Occipital lobe (tissue), 2 donors: ENCODE measurements around the gene SLC9A9. TPM values are rescaled to one million over a fixed set of nuclear protein-coding genes. Genes with fewer than 3 reads are reported as not detected.

Experiments
- DNase-seq: peaks from one replicate; lab custom pipeline; 2025; lab: John Stamatoyannopoulos, UW
- total RNA-seq: library from RNA; depleted of rRNA; stranded (reverse); fragments of >200 nt; gene quantifications from one replicate; pipeline ENCODE4 v1.2.3, GENCODE V29; 2014

Gene SLC9A9
- total RNA-seq, 1 donor from 2014 or later = 7.3 TPM

DNA sequence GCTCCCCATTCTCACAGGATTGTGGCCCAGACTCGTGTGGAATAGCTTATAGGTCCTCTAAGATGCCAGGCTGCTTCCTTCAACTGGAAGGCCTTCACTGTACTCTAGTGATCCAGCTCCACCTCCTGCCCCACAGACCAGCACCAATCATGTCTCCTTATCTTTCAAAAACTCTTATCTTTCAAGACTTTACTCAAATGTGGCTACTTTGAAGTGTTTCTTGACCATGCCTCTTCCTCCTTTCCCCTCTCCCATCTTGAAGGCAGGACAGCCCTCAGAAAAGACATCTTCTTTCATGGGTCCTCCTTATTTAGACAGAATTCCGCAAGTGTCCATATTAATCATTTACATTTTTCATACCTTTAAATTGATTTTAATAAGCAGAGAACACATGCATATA is 586.4 kb downstream of the SLC9A9 start:
- no peak for DNase-seq

DNA sequence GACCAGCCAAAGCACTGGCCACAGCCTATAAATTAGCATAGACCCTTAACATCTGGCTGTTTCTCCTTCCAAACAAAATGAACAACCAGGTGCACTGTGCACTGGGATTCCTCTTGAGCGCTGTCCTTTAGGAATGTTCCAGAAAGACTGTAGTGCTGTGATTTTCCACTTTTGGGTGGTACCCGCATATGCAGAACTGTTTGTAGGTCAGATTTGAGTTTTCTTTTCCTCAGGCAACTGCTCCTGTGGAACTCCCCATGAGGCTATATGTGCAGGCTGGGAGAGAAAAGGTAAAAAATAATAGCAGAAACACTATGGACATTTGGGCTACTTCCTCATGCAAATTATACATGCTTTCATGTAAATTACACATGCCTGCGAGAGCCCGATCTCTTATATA is 589.6 kb downstream of the SLC9A9 start:
- no peak for DNase-seq

DNA sequence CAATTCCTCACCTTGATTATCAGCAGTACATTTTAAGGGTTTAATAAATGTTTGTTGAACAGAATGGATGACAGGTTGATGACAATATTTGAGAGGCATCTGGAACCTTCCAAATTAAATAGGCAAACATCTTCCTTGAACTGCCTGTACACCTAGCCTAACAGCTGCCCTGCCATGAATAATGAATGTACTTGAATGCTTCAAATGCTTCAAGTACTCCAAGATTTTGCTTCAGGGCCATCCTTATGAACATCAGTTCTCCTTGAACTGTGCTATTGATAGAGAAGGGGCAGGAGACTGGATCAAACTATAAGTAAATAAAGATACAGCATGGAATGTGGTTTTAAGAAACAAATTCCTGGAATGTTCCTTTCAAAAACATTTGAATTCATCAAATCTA is 591.9 kb downstream of the SLC9A9 start:
- no peak for DNase-seq

DNA sequence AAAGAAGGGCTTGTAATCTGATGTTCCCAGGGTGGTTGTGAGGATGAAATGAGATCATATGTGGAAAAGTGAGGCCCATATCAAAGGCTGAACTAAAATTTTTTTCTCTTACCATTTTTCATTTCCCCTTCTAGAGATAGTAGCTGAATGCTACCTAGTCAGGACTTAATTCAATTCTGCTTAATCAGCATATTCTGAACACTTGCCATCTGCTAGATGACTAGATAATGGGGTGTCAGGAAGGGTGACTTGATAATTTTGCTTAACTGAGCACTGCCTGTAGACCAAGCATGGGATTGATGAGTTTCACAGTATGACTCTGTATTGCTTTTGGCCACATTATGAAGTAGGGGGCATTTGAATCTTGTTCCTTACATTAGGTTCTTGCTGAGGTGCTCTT is 592.5 kb downstream of the SLC9A9 start:
- DNase-seq = no peak

DNA sequence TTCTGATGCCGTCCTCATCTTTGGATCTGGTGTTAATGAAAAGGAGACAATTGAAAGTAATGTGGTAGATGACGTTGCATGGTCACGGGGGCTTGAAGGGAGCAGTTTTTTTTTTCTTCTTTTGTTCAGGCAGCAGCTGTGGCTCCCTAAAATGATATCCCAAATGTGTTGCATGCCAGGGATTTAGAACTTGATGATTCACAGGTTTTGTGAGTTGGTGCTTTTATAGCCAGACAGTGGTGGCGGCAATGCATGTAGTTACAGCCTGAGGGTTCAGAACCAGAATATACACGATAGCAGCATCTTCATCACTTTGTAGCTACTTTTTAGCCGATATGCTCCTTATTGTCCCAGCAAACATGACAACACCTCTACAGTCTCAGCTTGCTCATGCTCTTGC is 595.3 kb downstream of the SLC9A9 start:
- DNase-seq = no peak

DNA sequence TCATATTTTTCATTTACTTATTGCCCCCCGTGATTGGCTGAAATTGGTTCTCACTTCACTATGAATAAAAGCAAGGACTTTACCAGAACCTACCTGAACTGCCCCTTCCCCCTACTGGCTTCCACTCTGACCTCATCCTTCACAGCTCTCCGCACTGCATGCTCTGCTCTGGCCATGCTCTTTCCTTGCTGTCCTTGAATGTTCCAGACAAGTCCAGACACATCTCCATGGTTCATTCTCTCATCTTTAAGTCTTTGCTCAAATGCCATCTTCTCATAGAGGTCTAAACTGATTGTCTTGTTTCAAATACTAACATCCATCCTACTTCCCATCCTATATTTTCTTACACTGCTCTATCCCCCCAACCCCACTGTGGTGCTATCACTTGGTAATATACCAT is 599.3 kb downstream of the SLC9A9 start:
- DNase-seq = no peak

DNA sequence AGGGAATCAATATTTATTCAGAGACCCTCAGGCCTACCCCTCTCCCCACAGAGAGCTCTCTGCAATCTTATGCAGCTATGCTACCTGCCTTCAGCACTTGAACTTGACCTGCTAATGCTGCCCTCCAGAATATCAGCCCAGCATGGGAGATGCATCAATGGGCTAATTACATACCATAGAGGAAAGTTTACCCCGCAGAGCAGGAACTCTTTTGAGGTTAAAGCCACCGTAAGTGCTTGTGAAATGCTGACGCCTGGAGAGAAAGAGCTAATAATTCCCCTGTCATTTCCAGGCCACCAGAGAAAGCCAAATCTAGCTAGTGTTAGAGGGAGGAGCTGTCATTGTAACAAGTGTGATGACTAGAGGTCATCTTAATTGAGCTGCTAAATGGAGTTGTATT is 601.2 kb downstream of the SLC9A9 start:
- DNase-seq = no peak

DNA sequence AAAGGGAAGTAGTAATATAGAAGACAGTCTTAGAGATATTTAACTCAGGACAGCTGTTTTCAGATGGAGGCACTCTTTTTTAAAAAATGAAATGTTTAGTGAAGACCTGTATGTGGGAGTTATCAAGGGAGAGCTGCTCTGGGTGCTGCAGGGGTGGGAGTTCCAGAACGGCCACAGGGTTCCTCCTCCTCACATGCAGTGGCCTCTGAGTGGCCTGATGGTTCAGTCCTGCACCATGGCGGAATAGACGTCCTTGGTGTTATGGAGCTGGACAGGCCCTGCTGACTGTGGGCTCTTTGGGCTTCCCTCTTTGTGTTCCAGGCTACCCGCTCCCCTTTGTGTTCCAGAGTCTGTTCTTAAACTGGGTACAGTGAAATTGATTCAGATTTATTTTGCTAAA is 602.6 kb downstream of the SLC9A9 start:
- no peak for DNase-seq

DNA sequence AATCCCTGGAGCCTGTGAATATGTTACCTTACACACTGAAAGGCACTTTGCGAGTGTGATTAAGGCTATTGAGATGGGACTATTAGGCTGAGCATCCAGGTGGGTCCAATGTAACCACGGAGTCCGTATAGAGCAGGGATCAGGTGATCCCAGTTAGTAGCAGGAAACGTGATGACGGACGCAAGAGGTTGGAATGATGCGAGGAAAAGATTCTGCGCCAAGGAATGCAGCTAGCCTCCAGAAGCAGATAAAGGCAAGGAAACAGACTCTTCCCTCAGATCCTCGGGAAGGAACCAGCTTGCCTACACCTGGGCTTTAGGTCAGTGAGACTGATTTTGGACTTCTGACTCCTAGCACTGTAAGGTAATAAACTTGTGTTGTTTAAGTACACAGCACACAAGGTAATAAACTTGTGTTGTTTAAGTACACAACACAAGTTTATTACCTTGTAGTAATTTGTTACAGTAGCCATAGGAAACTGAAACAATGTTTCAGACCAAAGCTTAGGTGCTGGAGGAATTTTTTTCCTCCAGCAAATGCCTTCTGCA is 603.7 kb downstream of the SLC9A9 start:
- no peak for DNase-seq

DNA sequence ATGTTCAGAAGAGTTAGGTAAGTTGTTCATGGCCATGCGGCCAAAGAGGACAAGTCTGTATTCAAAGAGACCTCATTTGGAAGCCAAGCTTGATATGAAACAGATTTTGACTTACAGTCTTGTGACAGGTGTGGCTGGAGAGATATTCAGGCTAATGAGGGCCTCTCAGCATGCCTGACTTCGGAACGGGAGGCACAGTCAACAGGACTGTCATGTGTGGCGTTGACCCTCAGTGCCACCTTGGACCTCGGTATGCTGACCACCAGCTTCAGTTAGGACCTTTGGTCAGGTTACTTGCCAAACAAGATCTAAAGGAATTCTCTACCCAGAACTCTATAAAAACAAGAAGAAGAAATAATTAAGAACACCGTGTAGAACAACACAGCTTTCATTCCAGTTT is 604.6 kb downstream of the SLC9A9 start:
- no peak for DNase-seq

DNA sequence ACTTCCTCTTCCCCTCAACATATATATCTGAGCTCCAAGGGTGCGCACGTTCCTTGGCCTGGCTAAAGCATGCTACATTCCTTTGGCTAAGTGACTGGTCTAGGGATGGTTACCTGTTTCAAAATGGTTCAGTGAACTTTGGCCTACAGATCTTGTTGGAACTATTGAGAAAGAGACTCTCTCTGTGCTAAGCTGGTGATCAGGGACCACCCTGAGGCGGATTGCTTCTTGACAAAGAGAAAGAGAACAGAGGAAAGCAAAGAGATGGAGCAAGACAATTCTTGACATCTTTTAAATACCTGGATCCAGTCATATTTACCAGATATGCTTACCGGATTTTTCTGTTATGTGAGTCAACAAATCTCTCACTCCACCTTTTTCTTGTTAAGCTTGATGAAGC is 605.6 kb downstream of the SLC9A9 start:
- no peak for DNase-seq

DNA sequence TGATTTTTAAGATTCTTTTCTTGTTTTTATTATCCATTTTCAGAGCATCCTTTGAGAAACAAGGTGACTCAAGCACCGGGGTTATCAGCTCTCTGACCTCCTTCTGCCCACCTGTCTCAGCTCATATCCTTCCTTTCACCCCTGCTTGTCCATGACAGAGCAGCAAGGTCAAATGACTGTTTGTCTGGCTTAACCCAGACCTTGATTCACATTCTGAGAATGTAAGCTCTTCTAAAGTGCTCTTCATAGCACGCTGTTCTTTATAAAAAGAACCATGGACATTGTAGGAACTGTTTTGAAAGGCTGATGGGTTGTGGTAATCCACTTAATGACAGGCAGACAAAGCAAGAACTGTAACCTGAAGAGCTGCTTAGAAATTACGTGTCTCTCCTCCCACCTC is 606.2 kb downstream of the SLC9A9 start:
- no peak for DNase-seq

DNA sequence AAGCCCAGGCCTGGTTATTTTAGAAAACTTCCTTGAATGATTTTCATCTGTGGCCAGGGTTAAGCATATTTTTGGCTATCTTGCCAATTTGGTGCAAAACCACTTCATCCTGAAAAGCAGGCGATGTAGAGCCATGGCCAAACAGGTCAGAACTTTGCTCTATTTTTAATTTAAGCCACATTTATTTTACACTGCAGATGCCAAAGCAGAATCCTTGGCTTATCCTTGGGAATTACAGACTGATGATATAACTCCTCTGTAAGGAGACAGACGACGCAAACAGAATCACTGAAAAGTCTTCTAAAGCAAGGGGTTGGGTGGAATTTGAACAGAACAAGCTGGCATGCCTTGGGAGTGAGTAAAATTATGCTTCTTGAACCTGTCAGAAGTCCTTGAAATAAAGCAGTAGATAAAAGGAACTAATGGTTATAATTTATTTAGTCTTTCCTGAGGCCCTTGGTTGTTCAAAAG is 606.8 kb downstream of the SLC9A9 start:
- DNase-seq = no peak

DNA sequence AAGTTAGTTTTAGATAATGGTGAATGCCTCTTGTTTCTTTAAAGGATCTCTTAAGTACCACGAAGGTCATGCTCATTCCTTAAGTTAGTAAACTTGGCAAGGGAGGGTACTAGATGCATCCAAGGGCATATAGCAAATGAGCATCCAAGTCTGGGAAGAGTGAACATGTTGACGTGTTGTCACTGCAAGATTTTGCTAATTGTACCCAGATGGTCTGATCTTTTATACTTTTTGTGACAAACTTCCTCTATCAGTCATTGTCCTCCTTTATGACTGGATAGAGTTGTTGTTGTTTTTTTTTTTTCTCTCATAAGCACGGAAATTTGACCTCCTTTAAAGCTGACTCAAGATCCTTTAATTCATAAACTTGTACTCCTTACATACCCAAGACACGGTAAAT is 607.4 kb downstream of the SLC9A9 start:
- no peak for DNase-seq

DNA sequence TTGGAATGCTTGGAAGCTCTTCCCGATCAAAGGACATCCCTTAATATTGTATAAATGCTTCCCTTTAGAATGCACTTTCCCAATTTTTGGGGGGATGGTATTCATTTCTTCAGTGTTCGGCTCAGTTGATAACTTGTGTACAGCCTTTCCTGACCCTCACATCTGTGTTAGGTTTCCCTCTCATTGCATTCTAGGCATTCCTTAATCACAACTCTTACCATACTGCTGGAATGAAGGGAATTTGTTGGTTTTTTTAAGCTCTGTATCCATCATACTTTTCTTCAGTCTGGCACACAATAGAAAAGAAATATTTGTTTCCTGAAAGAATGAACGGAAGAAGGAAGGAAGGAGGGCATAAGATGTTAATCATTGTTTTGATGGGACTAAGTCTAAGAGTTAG is 609.2 kb downstream of the SLC9A9 start:
- DNase-seq = no peak

DNA sequence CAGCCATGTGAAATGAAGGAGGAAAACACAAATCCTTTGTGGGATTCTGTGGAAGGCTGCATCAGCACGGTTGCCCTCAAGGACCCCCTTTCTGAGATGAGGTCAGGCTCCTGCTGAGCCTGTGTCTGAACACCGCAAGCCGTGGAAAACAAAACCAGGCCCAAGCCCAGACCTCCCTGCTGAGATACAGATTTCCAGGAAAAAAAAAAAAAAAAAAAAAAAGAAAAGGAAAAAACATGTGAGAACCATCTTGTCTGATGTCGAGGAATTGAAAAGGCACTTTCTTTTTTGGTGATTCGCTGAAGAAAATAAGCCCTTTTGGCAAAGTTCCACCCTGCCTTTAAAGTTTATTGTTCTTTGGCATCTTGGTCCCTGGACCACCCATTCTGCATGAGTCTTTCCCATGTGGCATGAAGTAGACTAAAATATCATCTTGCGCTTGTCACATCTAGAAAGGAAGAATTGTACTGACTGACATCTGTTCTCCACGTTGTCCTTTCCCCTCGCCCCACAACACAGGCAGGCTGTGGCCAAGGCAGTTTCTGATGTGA is 611.1 kb downstream of the SLC9A9 start:
- DNase-seq = no peak

DNA sequence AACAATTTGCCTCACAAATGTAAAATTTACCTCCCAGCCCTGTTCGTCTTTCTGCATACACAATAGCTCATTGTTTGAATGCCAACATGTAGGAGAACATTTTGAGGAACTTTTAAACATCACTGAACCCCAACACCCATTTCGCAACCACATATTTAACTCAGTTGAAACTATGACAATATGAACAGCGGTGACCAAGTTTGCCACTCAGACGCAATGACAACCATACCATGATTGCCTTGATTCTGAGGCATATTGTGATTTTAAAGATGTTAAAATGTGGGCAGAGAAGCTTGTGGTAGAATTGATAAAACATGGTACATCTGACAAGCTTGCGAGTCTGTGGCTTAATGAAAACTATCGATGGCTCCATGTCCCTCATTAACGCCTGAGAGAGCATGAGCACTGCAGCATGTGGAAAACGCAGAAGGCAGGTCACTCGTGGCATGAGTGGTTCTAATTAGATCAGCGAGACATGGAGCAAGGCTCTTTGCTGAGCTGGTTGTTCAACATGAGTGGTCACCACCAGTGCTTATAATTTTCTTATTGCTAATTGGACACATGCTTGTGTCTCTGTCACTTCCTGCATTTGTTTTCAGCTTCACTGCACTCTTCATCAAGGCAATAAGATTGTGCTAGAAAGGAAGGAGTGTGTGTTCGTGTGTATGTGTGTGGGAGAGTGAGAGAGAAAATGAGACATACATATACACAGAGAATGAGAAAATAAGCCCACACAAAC is 611.9 kb downstream of the SLC9A9 start:
- DNase-seq = no peak

DNA sequence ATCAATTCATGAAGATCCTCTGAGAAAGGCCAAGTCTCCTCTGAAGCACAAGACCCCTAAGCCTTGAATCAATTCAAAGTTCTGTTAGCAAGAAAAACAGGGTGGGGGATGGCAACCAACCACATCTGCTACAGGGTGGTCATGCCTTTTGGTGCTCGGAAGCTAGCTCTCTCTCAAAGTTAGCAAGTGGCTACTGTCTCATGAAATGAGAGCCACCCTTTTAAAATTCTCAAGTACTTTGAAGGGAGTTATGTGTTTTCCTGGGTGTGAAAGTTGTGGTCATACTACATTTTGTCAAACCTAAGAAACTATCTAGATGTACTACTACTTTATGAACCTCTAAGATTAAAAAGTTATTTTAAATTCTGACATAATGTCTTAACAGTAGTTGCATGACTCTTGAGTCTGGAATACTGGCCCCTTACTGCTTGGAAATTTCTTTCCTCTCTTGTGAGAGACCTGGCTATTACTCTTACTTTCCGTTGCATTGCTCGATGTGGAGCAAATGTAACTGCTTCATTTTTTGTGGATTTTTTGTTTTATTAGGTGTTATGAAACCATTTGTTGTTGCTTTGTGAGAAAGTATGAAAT is 612.6 kb downstream of the SLC9A9 start:
- DNase-seq = no peak

DNA sequence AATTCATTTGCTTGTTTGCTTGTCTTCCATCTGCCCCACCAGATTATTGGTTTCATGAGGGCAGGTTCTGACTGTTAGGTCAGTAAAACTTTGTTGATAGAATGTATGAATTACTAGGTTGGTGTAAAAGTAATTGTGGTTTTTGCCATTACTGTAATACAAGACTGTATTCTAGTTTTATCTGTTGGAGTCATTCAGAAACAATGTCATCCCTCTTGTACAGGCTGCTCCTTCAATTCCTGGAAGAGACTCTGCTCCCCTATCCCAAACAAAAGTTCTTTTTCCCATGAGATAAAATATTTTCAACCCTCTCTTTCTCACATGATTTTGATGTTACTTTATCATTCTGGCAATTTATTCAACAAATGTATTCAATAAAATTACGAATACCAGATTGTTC is 613.7 kb downstream of the SLC9A9 start:
- no peak for DNase-seq

DNA sequence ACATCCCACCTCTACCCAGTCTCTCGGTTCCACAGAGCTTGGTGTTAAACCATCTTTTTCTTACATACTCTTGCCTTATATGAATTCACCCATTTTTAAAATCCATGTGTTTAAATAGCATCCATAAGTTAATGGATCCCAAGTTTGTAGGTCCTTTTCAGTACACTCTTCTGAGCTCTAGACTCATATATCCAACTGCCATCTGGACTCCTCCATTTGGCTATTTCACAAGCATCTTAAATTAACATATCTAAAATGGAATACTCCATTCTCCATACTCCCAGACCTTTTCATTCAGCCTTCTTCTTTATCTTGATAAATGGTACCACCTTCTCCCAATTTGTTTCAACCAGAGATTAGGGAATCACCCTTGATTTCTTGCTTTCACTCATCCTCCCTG is 615.3 kb downstream of the SLC9A9 start:
- no peak for DNase-seq

DNA sequence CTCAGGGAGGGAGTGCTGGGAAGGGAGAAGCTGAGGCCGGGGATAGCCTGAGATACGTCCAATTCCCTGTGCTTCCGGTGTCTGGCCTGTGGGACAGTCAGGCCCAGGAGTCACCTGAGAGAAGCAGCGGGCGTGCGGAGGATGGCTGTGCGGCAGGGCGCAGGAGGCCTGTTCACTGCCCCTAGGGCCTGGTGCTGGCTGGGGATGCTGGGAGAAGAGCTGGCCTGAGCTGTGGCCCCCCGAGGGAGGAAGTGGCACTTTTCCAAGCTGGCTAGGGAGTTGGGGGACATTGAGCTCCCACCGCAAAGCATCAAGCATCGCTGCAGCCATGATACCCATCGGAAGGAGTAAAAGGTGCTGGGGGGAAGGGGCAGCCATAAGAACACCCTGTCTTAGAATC is 619.9 kb downstream of the SLC9A9 start:
- no peak for DNase-seq

DNA sequence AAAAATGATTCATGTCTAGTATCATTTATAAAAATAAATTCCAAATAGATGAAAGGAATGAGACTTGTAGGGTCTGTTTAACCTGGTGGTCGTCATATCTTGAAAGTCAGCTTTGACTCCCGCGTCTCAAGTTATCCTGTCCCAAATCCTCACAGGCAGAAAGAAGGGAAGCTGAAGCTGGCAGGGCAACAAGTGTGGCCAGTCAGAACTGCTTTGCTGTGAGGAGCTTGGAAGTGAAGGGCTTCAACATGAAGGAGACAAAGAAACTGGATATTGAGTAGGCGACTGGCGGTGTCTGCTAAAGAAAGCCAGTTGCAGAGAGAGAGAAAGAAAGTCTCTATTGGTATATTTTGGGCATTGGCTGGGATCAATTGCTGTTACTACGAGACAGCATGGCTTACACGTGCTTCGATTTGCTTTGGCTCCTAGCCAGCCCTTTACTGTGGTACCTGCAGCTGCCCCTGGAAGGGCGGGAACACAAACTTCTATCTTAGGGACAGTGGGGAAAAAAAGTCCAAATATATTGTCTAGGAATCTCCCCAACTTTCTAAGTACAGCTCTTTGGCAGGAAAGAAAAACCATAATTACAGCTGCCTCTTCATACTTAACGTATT is 621.5 kb downstream of the SLC9A9 start:
- no peak for DNase-seq
